Measurements from ENCODE around the gene RPS23. TPM values are rescaled to one million over a fixed set of nuclear protein-coding genes. Genes with fewer than 3 reads are reported as not detected.
A peak's percentile ranks its signal among the peaks of the same experiment; 100 is the strongest.

Gene RPS23
- total RNA-seq, 1 experiment from 2014 or later, result 1,953 TPM

DNA sequence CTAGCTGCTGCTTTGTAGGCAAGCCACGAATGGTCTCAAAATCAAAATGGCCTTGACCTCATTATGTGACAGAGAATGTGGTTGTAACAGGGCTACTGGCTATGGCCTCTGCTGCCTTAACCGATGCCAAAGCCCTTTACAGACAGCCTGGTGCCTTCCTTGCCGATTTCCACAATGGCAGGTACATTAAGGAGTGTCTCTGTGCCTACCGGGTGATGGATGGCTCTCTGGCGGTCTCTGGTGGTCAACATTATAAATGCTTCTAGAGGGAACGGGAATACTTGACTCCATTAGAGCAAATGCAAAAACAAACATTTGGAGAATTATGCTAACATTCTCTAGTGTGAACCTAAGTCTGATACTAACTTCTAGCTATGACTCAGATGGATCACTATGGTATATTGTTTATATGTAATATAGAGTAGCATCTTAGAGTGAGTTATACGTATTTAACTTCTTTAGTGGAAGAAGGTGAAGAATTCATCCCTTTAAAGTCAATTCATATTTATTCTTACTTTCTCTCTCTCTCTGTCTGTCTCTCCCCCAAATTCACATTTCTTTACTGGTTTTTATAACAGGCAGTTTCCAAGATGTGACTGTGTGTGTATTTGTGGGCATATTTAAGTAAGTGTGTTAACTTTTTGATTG lies 52.5 kb downstream of the RPS23 start:
- no peaks in the 10 kb centered on the region for H3K27me3 ChIP-seq (replicated peaks; ENCODE audit: insufficient read depth, low read depth, low read length, poor library complexity)
- DNase-seq (ENCODE audit: low spot score), result peak; percentile 81
- no TSS peak for BruUV-seq (replicated peaks)

More for the DNA sequence above, 52.5 kb downstream of the RPS23 start:
- ChIA-PET POLR2A (ENCODE audit: low non-redundant PET) (no interaction called here), CTCF (no interaction called here)
- no peaks in the 10 kb centered on the region for H3K9me3 ChIP-seq (ENCODE audit: low read depth, low read length, poor library complexity, severe bottlenecking)
- H3K36me3 ChIP-seq (ENCODE audit: insufficient read depth, low read length, poor library complexity, severe bottlenecking), result no peaks in the 10 kb centered on the region
- intact Hi-C loops (cut with micrococcal nuclease; ENCODE audit: unreplicated experiment), result loop anchor here (1.0 to 10.0 kb wide), 6 partner anchors 51 to 801 kb away; partner anchors contain the start of gene SSBP2
- H3K27ac ChIP-seq (ENCODE audit: low read depth, low read length, poor library complexity, severe bottlenecking), result no peak overlapping the region
- TF ChIP-seq, protein P1, sequence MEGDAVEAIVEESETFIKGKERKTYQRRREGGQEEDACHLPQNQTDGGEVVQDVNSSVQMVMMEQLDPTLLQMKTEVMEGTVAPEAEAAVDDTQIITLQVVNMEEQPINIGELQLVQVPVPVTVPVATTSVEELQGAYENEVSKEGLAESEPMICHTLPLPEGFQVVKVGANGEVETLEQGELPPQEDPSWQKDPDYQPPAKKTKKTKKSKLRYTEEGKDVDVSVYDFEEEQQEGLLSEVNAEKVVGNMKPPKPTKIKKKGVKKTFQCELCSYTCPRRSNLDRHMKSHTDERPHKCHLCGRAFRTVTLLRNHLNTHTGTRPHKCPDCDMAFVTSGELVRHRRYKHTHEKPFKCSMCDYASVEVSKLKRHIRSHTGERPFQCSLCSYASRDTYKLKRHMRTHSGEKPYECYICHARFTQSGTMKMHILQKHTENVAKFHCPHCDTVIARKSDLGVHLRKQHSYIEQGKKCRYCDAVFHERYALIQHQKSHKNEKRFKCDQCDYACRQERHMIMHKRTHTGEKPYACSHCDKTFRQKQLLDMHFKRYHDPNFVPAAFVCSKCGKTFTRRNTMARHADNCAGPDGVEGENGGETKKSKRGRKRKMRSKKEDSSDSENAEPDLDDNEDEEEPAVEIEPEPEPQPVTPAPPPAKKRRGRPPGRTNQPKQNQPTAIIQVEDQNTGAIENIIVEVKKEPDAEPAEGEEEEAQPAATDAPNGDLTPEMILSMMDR (conservative IDR thresholded peaks at IDR 0.05; ENCODE audit: low read depth, low read length), result peak; percentile 93
- no peak for TF ChIP-seq EZH2 (IDR thresholded peaks at IDR 0.05; ENCODE audit: borderline replicate concordance, low read depth, low read length, poor library complexity, severe bottlenecking)
- H3K4me3 ChIP-seq (ENCODE audit: low read depth, low read length, poor library complexity, severe bottlenecking), result no peak overlapping the region
- no peaks in the 10 kb centered on the region for H3K4me1 ChIP-seq (ENCODE audit: insufficient read depth, low read length, poor library complexity, severe bottlenecking)

Data from A673 (cell line).